Stimulated activated CD8-positive, alpha-beta memory T cell treated with anti-CD3 and anti-CD28 coated beads, Interleukin-7, amount 100 ng/mL, for 24 hours (primary cell): ENCODE measurements around the gene MAP7.

ENCODE experiments used
- DNase-seq: peaks from one replicate; pipeline ENCODE4 v3.0.0-alpha.2; 2020; ENCODE audit warnings: low read depth

The MAP7 gene

GRCh38 chr6:136529710-136530109 is 20.5 kb downstream of the MAP7 start:
- DNase-seq = no peak

DNA sequence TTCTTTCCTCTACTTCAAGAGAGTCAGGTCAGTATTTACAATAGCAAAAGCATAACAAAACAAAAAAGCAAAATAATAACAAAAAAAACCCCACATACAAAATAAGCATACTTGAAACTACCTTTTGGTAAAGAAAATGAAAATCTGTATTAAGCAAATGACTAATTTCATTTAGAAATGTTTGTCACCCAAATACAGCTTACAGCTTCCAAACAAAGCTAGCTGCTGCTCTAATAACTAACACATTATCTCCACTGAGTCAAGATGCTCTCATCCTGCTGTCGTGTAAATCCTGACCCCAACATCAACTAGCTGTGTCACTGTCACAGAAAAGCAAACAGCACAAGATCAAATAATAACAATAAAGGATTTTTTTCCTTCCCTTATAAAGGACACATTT is 21.7 kb downstream of the MAP7 start:
- no peak for DNase-seq

GRCh38 chr6:136527831-136528230 is 22.4 kb downstream of the MAP7 start:
- no peak for DNase-seq

- no peak for DNase-seq
Measured at GRCh38 chr6:136526937-136527336, 23.3 kb downstream of the MAP7 start.

DNA sequence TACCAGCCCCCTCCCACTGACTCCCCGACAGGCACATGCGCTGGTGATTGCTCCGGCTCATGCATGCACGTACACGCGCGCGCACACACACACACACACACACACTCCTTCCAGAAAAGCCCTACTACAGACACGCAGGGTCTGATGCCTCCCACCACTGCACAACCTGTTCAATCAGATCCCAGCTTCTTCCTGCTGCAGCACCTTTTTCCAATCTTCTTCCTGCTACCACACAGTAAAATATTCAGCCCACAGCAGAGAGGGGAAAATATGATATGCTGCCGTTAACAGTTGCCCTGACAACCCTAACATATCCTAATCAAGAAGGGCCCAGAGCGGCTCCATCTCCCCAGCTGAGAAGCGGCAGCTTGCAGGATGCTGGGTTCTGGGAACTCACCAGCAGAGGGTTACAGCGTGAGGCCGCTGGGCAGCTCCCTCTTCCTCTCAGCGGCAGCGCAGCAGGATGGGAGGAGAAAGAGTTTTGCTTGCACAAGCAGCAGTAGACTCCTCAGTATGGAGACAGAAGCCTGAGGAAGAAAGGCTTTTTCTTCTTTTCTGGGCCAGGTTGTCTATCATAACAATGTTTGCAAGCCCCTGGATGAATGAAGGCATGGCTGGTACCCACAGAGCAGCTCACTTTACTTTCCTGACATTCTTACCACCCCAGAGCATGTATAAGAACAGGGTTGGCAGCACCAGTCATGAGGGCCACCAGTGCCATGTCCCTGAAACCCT is 23.9 kb downstream of the MAP7 start:
- DNase-seq = no peak

- DNase-seq = no peak
Measured at GRCh38 chr6:136525586-136526195, 24.5 kb downstream of the MAP7 start.

- no peak for DNase-seq
Measured at GRCh38 chr6:136524936-136525413, 25.2 kb downstream of the MAP7 start.

DNA sequence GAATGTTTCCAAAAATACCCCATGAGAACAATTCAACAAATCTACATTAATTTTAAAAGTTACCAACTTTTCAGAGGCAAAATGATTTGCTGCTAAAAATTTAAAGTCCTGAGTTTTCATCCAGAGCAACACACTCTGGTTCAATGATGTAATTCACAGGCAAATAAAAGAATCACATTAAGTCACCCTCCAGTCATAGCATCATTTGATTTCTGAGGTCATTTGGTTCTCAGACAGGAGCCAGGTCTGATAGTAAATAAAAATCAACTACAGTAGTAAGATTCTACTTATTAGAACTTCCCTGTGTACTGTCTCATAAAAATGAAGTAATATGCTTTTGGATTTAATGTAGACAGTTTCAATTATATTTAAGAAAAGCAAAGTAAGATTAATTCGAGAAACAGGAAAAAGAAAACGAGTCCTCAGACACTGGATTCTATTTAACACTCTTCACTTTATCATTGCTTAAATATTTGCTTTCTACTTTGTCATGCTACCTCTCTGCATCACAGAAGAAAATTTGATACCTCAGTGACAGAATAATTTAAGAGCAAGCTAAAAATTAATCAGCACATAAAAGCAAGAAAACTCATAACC is 25.8 kb downstream of the MAP7 start:
- no peak for DNase-seq

GRCh38 chr6:136523196-136523595 is 27.0 kb downstream of the MAP7 start:
- DNase-seq = no peak

DNA sequence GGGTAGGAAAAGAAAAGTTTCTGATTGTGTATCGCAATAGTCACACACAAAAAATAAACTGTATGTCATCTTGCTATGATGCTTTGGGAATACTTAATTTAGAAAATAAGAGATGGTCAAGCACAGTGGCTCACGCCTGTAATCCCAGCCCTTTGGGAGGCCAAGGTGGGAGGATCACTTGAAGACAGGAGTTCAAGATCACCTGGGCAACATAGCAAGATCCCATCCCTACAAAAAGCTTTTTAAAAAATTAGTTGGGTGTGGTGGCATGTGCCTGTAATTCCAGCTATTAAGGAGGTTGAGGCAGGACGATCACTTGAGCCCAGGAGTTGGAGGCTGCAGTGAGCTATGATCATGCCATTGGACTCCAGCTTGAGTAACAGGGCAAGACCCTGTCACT is 27.6 kb downstream of the MAP7 start:
- no peak for DNase-seq

DNA sequence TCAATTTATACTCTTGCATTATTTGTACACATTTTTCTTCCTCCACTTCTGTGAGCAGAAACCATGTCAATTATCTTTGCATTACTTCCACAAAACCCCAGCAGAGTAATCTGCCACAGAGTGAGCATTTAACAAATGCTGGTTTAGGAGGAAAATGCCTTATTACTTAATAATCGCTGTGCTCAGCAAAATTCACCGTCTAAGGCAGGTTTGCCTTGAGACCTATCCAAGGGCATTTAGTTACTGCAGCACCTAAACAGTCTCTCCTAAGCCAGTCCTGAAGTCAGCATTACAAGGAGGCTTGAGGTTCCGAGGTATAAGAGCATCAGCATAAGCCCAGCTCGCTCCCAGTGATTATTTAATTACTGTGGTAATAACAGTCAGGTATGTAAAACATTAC is 28.3 kb downstream of the MAP7 start:
- no peak for DNase-seq

DNA sequence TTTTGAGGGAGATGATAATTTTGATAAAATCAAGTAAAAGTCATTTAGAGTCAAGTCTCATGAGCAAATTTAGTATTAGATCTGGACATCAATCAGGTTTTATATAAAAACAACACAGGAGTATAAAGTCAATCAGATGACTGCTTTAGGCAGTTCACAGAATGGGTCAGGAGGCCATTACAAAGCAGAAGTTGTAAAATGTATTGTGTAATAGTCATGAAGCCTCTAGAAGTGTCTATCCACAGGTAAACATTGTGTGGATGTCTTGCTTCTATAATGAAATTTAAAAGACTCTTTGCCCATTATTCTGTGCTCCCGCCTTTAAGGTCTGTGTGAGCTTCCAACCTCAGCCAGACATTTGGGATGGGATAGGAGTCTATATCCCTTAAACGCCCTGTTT is 28.8 kb downstream of the MAP7 start:
- no peak for DNase-seq

DNA sequence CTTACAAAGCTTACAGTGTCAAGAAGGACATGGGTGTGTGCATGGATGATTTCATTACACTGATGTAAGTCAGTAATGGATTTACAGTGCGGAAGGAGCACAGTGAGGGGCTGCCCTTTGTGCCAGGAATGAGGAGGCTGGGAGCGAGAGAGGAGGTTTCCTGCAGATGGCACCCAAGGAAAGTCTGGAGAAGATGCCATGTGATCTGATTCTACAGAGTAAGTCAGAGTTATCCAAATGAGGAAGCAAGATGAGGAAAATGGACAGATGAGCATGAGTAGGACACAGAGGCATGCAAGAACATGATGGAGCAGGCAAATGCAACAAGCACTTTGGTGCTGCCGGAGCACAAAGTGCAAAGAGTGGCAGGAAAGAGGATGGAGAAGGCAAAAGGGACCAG is 29.7 kb downstream of the MAP7 start:
- DNase-seq = no peak

GRCh38 chr6:136517582-136517981 is 32.6 kb downstream of the MAP7 start:
- DNase-seq = no peak

- no peak for DNase-seq
Measured at GRCh38 chr6:136517002-136517401, 33.2 kb downstream of the MAP7 start.

DNA sequence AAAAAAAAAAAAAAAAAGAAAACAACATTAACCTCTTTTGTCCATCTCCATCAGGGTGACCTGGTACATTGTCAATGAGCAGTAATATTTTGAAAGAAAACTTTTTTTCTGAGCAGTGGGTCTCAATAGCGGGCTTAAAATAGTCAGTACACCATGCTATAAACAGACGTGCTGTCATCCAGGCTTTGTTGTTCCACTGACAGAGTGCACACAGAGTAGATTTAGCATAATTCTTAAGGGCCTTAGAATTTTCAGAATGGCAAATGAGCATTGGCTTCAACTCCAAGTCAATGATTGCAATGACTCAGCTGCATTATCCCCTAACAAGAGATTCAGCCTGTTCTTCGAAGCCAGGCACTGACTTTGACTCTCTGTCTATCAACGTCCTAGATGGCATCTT is 35.6 kb downstream of the MAP7 start:
- no peak for DNase-seq

DNA sequence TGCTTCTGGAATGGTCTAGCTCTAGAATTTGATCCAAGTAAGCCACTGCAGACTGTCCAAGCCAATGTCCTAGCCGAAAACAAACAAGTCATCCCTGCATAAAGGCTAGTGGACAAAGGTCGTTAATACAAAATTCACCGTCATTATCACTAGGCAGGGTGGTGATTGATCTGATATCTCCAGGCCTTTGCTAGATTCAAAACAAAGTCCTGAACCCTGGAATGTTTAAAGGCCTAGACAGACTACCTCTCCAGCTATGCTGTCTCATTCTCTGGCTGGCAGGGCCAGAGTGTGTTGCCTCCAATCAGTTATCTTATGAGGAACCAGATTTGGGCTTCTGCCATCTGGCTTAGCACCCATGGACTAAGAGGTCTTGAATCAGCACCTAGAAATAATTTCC is 38.3 kb downstream of the MAP7 start:
- DNase-seq = no peak

DNA sequence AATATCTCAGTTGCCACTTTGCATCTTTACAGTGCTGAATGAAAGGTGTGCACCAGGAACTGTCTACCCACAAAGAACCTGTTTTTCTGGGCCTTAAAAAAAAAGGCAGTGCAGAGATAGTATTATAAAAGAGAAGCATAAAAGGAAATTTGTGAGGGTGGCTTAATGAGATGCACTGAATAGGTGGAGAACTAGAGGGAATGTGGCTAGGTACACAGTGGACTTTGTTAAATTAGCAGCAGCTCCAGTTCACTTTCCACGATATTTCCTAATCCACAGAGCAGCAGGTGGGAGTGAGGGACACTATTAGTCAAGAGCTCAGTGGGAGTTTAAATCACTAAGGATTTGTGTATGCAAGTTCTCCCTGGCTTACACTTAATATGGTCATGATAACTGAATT is 38.8 kb downstream of the MAP7 start:
- no peak for DNase-seq

GRCh38 chr6:136510782-136511181 is 39.4 kb downstream of the MAP7 start:
- no peak for DNase-seq

GRCh38 chr6:136510299-136510698 is 39.9 kb downstream of the MAP7 start:
- no peak for DNase-seq

DNA sequence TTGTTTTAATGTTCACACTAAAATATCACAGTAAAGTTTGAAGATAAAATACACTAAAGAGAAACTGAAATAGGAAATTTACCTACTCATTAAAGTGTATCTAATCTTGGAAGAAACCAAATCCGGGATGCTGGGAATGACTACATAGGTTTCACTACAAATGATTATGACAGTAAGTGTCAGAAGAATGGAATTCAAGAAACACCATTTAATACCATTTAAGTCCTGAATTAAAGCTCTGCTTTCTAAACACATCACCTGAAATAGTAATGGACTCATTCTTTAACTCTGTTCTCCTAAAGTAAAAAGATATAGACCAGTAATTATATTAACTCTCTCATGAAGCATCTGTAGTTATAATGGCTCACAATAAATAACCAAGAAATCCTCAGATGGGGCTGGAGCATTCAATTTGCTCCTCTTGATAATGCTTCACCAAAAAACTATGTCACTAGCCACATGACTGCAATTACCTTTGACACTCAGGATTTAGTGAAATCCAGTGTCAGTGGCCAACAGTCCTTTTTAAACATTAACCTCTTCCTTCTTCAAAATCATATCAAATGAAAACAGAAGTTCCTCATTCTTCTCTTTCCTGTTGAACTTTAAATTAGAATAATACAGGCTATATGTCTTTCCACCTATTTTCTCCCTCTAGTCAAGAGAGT is 41.4 kb downstream of the MAP7 start:
- no peak for DNase-seq

DNA sequence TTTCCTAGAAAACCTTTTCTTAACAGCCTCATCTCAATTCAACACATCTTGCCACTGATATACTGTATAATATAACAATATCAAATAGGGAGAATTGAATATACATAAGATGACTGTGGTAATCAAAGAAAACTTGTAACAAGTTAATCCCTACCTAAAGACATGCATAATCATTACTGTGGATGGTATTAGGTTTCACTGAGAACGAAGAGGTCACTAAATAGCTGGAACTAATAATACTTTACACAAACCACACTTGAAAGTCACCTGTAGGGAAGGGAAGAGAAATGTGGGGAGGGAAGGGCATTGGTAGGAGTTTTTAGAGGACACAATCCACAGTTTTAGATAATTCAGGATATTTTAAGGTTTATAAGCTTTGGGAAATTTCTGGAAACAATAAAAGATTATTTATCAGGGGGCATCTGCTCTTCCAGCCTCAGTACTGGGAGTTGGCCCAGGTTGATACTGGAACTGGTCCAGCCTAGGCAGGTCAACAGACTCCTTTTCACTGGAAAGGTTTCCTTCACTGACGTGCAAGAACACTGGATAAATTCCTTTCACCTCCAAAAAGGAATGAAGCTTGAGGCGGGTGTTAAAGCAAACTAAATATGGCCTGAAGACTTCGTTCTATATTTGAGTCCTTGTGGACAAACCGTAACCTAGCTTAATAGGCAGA is 44.0 kb downstream of the MAP7 start:
- no peak for DNase-seq
